COLO668 (cell line): ENCODE data around the gene EFEMP2.

Experiments used
- DNase-seq: peaks from one replicate; lab custom pipeline; 2025; ENCODE audit not compliant: unreplicated experiment; lab: John Stamatoyannopoulos, UW

Gene EFEMP2

DNA sequence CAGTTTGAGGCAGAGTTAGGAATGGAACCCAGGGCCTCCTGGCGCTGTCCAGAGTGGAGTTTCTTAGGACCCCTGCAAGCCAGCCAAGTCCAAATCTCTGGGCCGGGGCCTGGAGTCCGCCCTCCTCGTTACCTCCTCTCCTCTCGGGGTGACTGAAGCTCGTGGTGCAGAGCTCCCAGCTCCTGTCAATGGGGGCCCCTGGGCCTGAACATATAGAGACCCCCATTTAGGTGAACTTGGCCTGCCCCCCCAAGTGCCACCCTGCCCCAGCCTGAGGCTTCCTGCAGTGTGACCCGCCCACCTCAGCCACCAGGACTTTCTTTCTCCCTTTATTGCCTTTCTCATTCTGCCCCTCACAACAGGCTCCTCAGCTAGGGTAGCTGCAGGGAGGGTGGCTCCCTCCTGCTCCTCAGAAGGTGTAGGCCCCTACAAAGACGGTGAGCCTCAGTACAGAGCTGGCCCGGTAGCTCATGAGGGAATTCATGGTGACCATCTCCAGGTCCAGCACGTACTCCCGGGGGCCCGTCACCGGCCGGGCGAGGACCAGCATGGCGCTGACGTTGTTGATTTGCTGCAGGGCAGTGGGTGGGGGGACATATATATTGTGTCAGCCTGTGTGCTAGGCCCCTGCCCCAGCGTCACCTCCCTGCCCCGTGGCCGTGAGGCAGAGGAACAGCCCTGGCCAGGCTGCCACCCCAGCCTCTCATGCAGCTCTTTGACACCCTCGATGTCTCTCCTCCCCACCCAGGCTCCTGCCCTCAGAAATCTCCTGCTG lies 5.9 kb downstream of the EFEMP2 start:
- no peak for DNase-seq

DNA sequence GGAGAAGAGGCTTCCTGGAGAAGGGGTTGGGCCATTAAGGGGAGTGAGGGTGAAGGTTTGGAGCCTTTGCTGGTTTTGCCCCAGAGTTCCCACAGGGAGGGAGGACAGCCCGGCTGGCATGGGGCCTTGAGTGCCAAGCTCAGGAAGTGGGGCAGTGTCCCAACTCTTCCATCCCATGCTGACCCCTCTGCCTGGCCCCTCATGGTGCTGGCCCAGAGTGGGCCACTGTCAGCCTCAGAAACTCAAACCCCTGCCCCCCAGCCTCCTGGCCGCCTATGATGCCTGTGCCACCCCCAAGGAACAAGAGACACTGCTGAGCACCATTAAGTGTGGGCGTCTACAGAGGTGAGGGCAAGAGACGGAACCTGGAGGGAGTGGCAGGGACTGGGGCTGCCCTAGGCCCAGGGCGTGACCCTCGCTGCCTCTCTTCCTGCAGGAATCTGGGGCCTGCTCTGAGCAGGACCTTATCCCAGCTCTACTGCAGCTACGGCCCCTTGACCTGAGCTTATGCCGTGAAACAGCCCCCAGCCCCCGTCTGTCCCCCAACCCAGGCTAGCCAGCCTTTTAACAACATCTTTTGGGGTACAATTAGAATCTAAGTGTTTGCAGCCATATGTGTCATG lies 6.9 kb downstream of the EFEMP2 start:
- no peak for DNase-seq

DNA sequence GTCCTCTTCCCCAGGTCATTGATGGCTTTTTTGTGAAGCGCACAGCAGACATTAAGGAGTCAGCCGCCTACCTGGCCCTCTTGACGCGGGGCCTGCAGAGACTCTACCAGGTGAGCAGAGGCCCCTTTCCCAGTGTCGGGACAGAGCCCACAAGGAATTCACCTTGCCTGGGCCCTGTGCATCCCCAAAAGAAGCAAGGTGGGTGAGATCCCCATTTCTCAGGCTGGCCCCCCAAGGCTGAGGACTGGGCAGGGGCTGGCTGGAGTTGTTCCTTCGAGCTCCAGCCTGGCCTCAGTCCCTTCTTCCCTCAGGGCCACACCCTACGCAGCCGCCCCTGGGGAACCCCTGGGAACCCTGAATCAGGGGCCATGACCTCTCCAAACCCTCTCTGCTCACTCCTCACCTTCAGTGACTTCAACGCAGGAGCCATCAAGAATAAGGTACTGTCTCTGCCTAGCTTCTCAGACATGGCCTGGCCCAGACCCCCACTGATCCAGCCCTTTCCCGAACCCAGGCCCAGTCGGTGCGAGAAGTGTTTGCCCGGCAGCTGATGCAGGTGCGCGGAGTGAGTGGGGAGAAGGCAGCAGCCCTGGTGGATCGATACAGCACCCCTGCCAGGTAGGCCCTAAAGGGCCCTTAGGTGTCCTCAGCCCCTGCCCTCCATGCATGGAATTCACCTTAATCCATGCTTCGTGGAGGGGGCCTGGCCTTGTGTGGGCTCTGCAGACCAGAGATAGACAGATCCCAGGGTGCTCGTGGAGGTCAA lies 7.7 kb downstream of the EFEMP2 start:
- no peak for DNase-seq

GRCh38 chr11:65863889-65864705 lies 8.5 kb downstream of the EFEMP2 start:
- DNase-seq = no peak

DNA sequence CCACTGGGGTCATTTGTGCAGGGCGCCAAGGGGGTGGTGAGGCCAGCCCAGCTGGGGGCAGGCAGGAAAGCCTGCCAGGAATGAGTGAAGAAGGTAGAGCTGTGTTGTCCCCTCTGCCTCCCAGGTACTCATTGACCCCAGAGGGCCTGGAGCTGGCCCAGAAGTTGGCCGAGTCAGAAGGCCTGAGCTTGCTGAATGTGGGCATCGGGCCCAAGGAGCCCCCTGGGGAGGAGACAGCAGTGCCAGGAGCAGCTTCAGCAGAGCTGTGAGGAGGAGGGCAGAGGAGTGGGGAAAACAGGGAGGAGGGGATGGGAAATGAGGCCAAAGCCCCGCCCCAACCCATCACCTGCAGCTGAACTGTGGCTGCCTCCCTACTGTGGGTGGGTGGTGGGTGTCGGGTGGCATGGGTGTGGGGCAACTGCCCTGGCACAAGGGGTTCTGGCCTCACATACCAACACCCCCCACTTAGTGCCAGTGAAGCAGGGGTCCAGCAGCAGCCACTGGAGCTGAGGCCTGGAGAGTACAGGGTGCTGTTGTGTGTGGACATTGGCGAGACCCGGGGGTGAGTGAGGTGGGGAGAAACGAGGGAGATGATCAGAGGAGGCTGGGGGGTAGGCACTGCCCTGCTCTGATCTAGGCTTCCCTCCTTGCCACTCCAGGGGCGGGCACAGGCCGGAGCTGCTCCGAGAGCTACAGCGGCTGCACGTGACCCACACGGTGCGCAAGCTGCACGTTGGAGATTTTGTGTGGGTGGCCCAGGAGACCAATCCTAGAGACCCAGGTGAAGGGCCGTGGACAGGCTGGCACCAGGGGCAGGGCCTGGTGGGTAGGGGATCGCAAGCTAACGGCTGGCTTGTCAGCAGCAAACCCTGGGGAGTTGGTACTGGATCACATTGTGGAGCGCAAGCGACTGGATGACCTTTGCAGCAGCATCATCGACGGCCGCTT lies 9.4 kb downstream of the EFEMP2 start:
- no peak for DNase-seq

DNA sequence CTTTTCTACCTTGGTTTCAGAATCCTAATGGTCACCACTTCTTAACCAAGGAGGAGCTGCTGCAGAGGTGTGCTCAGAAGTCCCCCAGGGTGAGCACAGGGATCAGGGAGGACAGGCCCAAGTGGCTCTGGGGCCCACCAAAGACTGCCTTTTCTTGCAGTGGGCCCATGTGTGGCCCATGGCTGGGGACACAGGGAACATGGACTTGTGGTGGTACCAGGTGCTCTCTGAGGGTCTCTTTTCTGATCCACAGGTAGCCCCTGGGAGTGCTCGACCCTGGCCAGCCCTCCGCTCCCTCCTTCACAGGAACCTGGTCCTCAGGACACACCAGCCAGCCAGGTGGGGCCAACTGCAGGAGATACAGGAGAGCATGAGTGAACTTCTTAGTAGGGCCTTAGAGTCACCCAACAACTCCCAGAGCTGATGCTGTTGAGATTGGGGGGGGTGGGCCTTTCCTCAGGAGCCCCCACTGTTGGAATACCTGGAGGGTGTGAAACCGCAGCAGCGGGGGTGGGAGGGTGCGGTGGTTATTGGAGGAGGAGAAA lies 10.3 kb downstream of the EFEMP2 start:
- no peak for DNase-seq

DNA sequence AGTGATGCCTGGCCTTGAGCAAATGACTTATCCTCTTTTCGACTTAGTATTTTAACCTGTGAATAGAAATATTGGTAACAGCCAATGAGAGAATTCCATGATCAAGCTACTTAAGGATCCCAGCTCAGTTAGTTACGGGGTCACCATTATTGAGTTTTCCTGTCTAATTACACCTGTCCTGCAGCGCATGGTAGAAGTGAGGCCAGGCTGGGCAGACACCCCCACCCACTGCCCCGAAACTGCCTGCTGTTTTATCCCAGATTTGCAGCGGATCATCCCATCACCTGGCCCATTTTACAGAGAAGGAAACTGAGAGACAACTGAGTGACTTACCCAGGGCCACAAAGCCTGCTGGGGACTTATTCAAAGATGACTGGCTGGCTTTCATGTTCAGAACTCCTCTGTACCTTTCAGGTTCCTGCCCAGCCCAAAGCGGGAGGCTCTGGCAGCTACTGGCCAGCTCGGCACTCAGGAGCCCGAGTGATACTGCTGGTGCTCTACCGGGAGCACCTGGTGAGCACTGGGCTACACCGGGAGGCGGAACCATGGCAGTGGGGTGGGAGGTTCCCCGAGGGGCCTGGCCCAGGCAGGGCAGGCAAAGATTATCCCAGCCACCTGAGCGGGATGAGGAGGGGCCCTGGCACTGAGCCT lies 10.9 kb downstream of the EFEMP2 start:
- DNase-seq = no peak

- peak; percentile 44 for DNase-seq
Measured at GRCh38 chr11:65861165-65861505, 11.5 kb downstream of the EFEMP2 start.

GRCh38 chr11:65860278-65861164 lies 12.1 kb downstream of the EFEMP2 start, which contains the start of gene MUS81:
Gene MUS81 (plus strand): TSS chr11:65860433. CDS start chr11:65860754, 321 bp downstream.
- DNase-seq = peak; percentile 94

GRCh38 chr11:65859812-65860277 lies 12.8 kb downstream of the EFEMP2 start:
- peak; percentile 66 for DNase-seq

DNA sequence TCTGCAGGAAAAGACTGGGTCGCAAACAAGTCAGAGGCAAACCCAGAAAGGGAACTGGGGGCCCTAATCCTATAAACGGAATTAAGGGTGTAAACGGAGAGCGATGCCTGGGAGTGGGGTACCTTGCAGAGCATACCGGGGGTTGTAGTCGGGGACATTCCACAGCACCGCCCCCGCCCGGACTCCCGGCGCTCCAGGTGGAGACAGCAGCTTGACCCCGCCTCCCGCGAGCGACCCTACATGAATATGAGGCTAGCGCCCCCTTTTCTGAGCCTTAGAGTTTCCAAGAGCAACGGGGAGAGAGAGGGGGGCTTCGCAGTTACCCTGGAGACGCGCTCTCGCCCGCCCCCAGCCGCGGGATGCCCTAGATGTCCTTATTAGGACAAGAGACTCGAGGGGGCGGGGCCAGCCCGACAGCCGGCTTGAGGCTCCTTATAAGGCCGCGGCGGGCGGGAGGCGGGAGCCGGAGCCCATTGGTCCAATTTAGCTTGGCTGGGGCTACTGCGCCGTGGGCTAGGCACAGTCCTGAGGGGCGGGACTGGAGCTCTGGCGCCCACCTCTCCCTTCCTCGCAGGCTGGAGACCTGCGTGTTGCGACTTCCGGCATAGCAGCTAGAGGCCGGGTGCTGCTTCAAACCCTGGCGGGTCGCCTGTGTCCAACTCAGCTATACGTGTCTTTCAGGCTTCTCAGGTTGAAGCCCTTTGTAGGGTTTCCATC lies 13.3 kb downstream of the EFEMP2 start:
- DNase-seq = peak; percentile 98

DNA sequence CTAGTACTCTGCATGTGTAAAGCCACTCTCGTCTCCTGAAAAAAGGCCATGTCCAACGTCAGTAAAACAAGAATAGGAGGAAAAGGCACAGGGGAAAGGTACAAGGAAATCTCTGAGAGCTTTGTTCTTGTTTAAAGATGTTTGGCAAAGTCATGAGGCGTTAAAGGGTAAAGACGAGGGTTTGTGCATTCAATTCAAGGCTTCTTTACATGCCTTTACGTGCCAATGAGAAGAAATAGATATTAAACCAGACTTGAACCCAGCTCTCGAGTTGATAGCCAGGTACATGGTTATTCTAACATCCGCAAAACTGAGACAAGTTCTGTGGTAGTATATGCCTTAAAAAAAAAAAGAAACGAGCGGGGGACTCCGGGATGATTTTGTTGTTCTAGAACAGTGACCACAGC lies 13.9 kb downstream of the EFEMP2 start:
- no peak for DNase-seq

GRCh38 chr11:65857853-65858680 lies 14.5 kb downstream of the EFEMP2 start, which contains the start of gene CFL1:
Gene CFL1 (minus strand): TSS chr11:65858180. CDS start chr11:65858099, 81 bp downstream.
- DNase-seq = peak; percentile 99

DNA sequence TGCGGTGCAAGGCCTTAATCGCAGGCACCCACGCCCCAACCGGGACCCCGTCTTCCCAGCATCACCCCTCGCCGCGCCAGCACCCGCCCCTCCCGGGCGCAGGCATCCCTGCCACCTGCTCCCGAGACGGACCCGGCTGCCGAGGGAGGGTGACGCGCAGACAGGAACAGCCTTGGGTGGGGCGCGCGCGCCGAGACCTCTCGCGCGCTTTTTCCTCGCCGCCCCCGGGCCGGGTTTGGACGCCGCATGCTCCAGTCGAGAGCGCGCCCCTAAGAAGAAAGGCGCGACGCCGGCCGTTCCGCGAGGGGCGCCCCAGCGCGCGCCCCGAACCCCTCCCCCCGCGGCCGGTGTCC lies 15.1 kb downstream of the EFEMP2 start:
- DNase-seq = peak; percentile 83

DNA sequence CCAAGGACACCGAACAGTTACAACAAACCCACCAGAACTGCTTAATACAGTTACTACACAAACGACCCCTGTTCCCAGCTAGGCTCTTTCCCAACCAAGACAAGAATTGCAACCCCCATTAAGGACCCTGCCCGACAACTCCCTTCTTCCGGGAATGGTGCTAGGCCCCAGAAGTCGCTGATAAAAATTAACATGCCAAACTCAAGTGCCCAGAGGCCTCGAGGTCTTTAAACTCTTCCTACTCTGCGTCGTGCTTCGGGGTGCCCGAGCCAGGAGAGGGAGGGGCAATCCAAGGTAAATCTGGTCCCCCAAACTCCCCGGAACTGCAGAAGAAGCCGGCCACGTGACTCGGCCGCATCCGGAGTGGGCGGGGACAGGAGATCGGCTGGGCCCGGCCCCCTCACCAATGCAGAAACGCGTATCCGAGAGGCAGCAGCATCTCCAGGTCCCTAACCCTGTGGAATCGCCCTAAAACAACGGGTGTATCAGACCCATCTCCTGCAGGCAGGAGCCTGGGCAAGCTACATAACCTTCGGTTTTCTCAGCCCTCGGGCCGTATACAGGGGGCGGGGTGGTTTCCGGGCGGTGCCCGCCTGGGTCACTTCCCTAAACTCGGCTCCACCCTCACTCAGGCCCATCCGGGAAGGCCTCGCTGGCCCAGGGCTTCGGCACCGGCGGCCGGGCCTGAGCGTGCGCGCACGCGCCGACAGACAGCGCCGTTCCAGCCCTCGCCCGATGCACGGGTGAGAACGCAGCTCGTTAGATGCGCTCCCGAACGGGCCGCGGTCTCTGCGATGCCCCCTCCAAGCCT lies 15.7 kb downstream of the EFEMP2 start:
- peak; percentile 72 for DNase-seq

DNA sequence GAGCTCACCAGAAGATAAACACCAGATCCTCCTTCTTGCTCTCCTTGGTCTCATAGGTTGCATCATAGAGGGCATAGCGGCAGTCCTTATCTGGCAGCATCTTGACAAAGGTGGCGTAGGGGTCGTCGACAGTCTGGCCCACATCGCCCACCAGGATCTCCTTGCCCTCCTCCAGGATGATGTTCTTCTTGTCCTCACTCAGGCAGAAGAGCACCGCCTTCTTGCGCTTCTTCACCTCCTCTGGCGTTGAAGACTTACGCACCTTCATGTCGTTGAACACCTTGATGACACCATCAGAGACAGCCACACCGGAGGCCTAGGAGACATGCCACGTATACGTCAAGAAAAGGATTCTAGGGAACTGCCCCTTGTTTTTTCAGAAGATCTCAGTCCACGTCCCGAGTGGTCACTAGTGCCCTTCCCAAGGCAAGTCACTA lies 16.7 kb downstream of the EFEMP2 start:
- no peak for DNase-seq
